SK-N-SH (cell line): ENCODE measurements around the gene KICS2. TPM values are rescaled to one million over a fixed set of nuclear protein-coding genes. Genes with fewer than 3 reads are reported as not detected.

ENCODE experiments used
- CTCF ChIA-PET: fragments of 300-600, 350-600 bp; formaldehyde crosslinking; extraction: SDS; loops from one replicate; lab custom pipeline; 2021; lab: Yijun Ruan, JAX
- POLR2A ChIA-PET: fragments of 350-600 bp; sonication (Branson Sonifier 250); formaldehyde crosslinking; extraction: SDS; loops from one replicate; lab custom pipeline; 2020; ENCODE audit warnings: antibody characterized with exemption, inconsistent platforms; lab: Yijun Ruan, JAX
- DNase-seq: peaks from one replicate; pipeline ENCODE4 v3.0.0; 2012
- H2AFZ ChIP-seq: fragments of 200-600 bp; sonication (generic); 2 replicates; pipeline ENCODE4 v1.8.1; 2016; ENCODE audit warnings: antibody characterized with exemption, mild to moderate bottlenecking, low read depth
- H3F3A ChIP-seq: fragments of 200-600 bp; sonication (generic); replicated peaks from 2 replicates; pipeline ENCODE3; 2016; ENCODE audit warnings: antibody characterized with exemption, mild to moderate bottlenecking; ENCODE audit not compliant: insufficient read depth
- H3K27ac ChIP-seq, 2 experiments: fragments of 200-500 bp in 1 of 2; fragments of 200-600 bp in 1 of 2; sonication (Bioruptor generic) in 1 of 2; sonication (generic), shearing (Covaris generic) in 1 of 2; 2 replicates each; pipeline versions ENCODE4 v1.5.1 to v1.6.1; 2014 to 2016; ENCODE audit warnings: low read depth in 2 of 2, inconsistent platforms in 1 of 2, low read length in 1 of 2, mild to moderate bottlenecking in 1 of 2, mixed read lengths in 1 of 2
- H3K27me3 ChIP-seq: fragments of 200-600 bp; sonication (generic), shearing (Covaris generic); 2 replicates; pipeline ENCODE4 v1.6.1; 2016; ENCODE audit warnings: mixed run types; ENCODE audit not compliant: insufficient read depth
- H3K36me3 ChIP-seq, 2 experiments: fragments of 200-500 bp in 1 of 2; fragments of 200-600 bp in 1 of 2; sonication (Bioruptor generic) in 1 of 2; sonication (generic) in 1 of 2; replicated peaks in 1 of 2; 2 replicates each; pipeline versions ENCODE3 to v1.5.1; 2014 to 2016; ENCODE audit warnings: low read length in 1 of 2, mild to moderate bottlenecking in 1 of 2; ENCODE audit not compliant: insufficient read depth in 2 of 2, control insufficient read depth in 1 of 2
- H3K4me1 ChIP-seq, 2 experiments: fragments of 200-500 bp in 1 of 2; fragments of 200-600 bp in 1 of 2; sonication (Bioruptor generic) in 1 of 2; sonication (generic), shearing (Covaris generic) in 1 of 2; 2 replicates each; pipeline versions ENCODE4 v1.5.1 to v1.6.1; 2014 to 2016; ENCODE audit warnings: low read depth in 1 of 2, low read length in 1 of 2, mixed run types in 1 of 2; ENCODE audit not compliant: insufficient read depth in 2 of 2, control insufficient read depth in 1 of 2
- H3K4me2 ChIP-seq: fragments of 200-600 bp; sonication (generic), shearing (Covaris generic); 2 replicates; pipeline ENCODE4 v1.6.1; 2017; ENCODE audit warnings: mixed run types
- H3K4me3 ChIP-seq, 2 experiments: fragments of 200-500 bp in 1 of 2; fragments of 200-600 bp in 1 of 2; sonication (Bioruptor generic) in 1 of 2; sonication (generic), shearing (Covaris generic) in 1 of 2; 2 replicates each; pipeline versions ENCODE4 v1.5.1 to v1.8.1; 2014 to 2016; ENCODE audit warnings: low read depth in 2 of 2, inconsistent platforms in 1 of 2, low read length in 1 of 2, mild to moderate bottlenecking in 1 of 2, mixed read lengths in 1 of 2, moderate library complexity in 1 of 2
- H3K79me2 ChIP-seq: fragments of 200-600 bp; sonication (generic); 2 replicates; pipeline ENCODE4 v1.8.1; 2017; ENCODE audit warnings: mild to moderate bottlenecking; ENCODE audit not compliant: insufficient read depth
- H3K9ac ChIP-seq: fragments of 200-600 bp; sonication (generic); 2 replicates; pipeline ENCODE4 v1.6.1; 2017; ENCODE audit warnings: mixed run types
- H3K9me2 ChIP-seq: fragments of 200-600 bp; sonication (generic); 2 replicates; pipeline ENCODE4 v1.6.1; 2017; ENCODE audit warnings: mixed run types
- H3K9me3 ChIP-seq: fragments of 200-600 bp; sonication (generic); 2 replicates; pipeline ENCODE4 v1.6.1; 2017; ENCODE audit warnings: mixed run types, mild to moderate bottlenecking, moderate library complexity
- H4K20me1 ChIP-seq: fragments of 200-600 bp; sonication (generic); 2 replicates; pipeline ENCODE4 v1.6.1; 2017; ENCODE audit warnings: mild to moderate bottlenecking, mixed run types; ENCODE audit not compliant: insufficient read depth
- EP300 ChIP-seq, 2 experiments: IDR thresholded peaks; 2 replicates each; pipeline versions ENCODE4 v1.4.0 to v1.6.1; 2012; ENCODE audit warnings: borderline replicate concordance in 1 of 2, low read depth in 1 of 2, low read length in 1 of 2
- FOSL2 ChIP-seq: IDR thresholded peaks from 2 replicates; pipeline ENCODE4 v1.4.0; 2012; ENCODE audit warnings: low read depth, mild to moderate bottlenecking, moderate library complexity, borderline replicate concordance
- FOXJ3 ChIP-seq: sonication (generic); formaldehyde crosslinking; IDR thresholded peaks from 2 replicates; pipeline ENCODE4 v1.5.1; 2020; ENCODE audit warnings: mild to moderate bottlenecking, missing genetic modification reagents
- FOXM1 ChIP-seq: IDR thresholded peaks from 2 replicates; pipeline ENCODE4 v1.4.0; 2012; ENCODE audit warnings: low read depth, mild to moderate bottlenecking
- GABPA ChIP-seq: IDR thresholded peaks from 2 replicates; pipeline ENCODE4 v1.4.0; 2012; ENCODE audit warnings: low read depth, mild to moderate bottlenecking
- RCOR1 ChIP-seq: fragments of 150-350 bp; IDR thresholded peaks from 2 replicates; pipeline ENCODE4 v1.6.1; 2017; ENCODE audit warnings: antibody characterized with exemption, low read length
- SMC3 ChIP-seq: IDR thresholded peaks from 2 replicates; pipeline ENCODE4 v1.6.1; 2012; ENCODE audit warnings: low read depth, low read length, improper control_type of control experiment
- USF2 ChIP-seq: fragments of 150-350 bp; IDR thresholded peaks from 2 replicates; pipeline ENCODE4 v1.6.1; 2017; ENCODE audit warnings: antibody characterized with exemption, low read length, low read depth, borderline replicate concordance
- ZBTB33 ChIP-seq: IDR thresholded peaks from 2 replicates; pipeline ENCODE4 v1.4.0; 2012; ENCODE audit warnings: low read depth, borderline replicate concordance
- WGBS: methylation state at CpG from one replicate; pipeline ENCODE4 v1.1.6; 2017; ENCODE audit warnings: low lambda C conversion rate; 5-methylcytosine and 5-hydroxymethylcytosine counted together
- polyA plus RNA-seq, 3 experiments: library from polyadenylated mRNA; depleted of rRNA; stranded (reverse); fragments of >200 nt; gene quantifications; 2 replicates each; pipeline ENCODE4 v1.2.3, GENCODE V29; 2012
- TF ChIP-seq, protein P1 (sequence below): IDR thresholded peaks from 2 replicates; pipeline ENCODE4 v1.4.0; 2012; ENCODE audit warnings: low read depth
- TF ChIP-seq, protein P2 (sequence below): IDR thresholded peaks from 2 replicates; pipeline ENCODE4 v1.6.1; 2012; ENCODE audit warnings: mild to moderate bottlenecking, low read depth, low read length, moderate library complexity

Gene KICS2
- polyA plus RNA-seq, 1 of the 3 experiments (the other 2 are of a cell fraction): 4.1 TPM

GRCh38 chr12:64212119-64212746, 9.9 kb downstream of the KICS2 start:
- DNase-seq: no peak
- H3K9me2 ChIP-seq: no peaks in the 10 kb centered on the region
- no peaks in the 10 kb centered on the region for H3F3A ChIP-seq
- H3K27me3 ChIP-seq: no peaks in the 10 kb centered on the region
- ChIA-PET POLR2A (no interaction called here), CTCF (interaction anchor here (0.6 to 1.4 kb wide), 4 partner anchors 9 to 456 kb away, joined by 3 read pairs; partner anchors contain the start of gene SRGAP1)
- H3K4me1 ChIP-seq: no peaks in the 10 kb centered on the region
- H2AFZ ChIP-seq: no peak overlapping the region
- H3K79me2 ChIP-seq: no peaks in the 10 kb centered on the region
- no peak for TF ChIP-seq EP300 (IDR thresholded peaks at IDR 0.05; ENCODE audit: borderline replicate concordance in 1 of 2, low read depth in 1 of 2, low read length in 1 of 2)
- TF ChIP-seq FOXJ3 (CRISPR knock-in tag): no peak
- TF ChIP-seq, protein P1, sequence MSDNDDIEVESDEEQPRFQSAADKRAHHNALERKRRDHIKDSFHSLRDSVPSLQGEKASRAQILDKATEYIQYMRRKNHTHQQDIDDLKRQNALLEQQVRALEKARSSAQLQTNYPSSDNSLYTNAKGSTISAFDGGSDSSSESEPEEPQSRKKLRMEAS: no peak
- TF ChIP-seq, protein P2, sequence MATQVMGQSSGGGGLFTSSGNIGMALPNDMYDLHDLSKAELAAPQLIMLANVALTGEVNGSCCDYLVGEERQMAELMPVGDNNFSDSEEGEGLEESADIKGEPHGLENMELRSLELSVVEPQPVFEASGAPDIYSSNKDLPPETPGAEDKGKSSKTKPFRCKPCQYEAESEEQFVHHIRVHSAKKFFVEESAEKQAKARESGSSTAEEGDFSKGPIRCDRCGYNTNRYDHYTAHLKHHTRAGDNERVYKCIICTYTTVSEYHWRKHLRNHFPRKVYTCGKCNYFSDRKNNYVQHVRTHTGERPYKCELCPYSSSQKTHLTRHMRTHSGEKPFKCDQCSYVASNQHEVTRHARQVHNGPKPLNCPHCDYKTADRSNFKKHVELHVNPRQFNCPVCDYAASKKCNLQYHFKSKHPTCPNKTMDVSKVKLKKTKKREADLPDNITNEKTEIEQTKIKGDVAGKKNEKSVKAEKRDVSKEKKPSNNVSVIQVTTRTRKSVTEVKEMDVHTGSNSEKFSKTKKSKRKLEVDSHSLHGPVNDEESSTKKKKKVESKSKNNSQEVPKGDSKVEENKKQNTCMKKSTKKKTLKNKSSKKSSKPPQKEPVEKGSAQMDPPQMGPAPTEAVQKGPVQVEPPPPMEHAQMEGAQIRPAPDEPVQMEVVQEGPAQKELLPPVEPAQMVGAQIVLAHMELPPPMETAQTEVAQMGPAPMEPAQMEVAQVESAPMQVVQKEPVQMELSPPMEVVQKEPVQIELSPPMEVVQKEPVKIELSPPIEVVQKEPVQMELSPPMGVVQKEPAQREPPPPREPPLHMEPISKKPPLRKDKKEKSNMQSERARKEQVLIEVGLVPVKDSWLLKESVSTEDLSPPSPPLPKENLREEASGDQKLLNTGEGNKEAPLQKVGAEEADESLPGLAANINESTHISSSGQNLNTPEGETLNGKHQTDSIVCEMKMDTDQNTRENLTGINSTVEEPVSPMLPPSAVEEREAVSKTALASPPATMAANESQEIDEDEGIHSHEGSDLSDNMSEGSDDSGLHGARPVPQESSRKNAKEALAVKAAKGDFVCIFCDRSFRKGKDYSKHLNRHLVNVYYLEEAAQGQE: no peak
- no peak for TF ChIP-seq GABPA
- TF ChIP-seq FOXM1: no peak
- TF ChIP-seq ZBTB33: no peak
- TF ChIP-seq SMC3: no peak
- no peak for TF ChIP-seq RCOR1
- TF ChIP-seq FOSL2: no peak
- no peak for TF ChIP-seq USF2
- H3K9ac ChIP-seq: no peak overlapping the region
- WGBS: 79% methylated on average over 5 of the region's 5 CpGs
- H3K27ac ChIP-seq: no peak overlapping the region
- peaks cover 14 to 27% of the 10 kb centered on the region in 2 experiments for H3K36me3 ChIP-seq
- no peaks in the 10 kb centered on the region for H3K9me3 ChIP-seq
- no peaks in the 10 kb centered on the region for H4K20me1 ChIP-seq
- H3K4me3 ChIP-seq: no peak overlapping the region
- H3K4me2 ChIP-seq: no peak overlapping the region
